ENCODE results near the gene LLCFC1.

The LLCFC1 gene

GRCh38 chr7:142919656-142920055 lies 19.6 kb upstream of the LLCFC1 start:
- Histone ChIP-seq H3K4me1 (ENCODE audit: insufficient read depth, insufficient read length) (no peaks in the 10 kb centered on the region), H3K36me3 (ENCODE audit: insufficient read depth, insufficient read length, low read length) (no peaks in the 10 kb centered on the region), H3K4me3 (ENCODE audit: insufficient read length, low read depth) (no peak overlapping the region), H3K27me3 (ENCODE audit: insufficient read depth, insufficient read length) (no peaks in the 10 kb centered on the region), H3K9ac (ENCODE audit: insufficient read length, low read depth) (no peak overlapping the region), H3K9me3 (ENCODE audit: insufficient read depth, low read length) (no peaks in the 10 kb centered on the region)
- no peak for TF ChIP-seq SUZ12 (IDR thresholded peaks at IDR 0.05; ENCODE audit: extremely low read depth, insufficient read depth, insufficient read length)
- no peak for TF ChIP-seq YY1 (IDR thresholded peaks at IDR 0.05; ENCODE audit: insufficient read depth, insufficient read length)
- no peak for TF ChIP-seq ZNF274 (IDR thresholded peaks at IDR 0.05; ENCODE audit: low read depth, low read length)
- DNase-seq (ENCODE audit: low read depth, low spot score), result no peak

GRCh38 chr7:142923391-142923790 lies 15.9 kb upstream of the LLCFC1 start:
- H3K36me3 ChIP-seq (ENCODE audit: insufficient read depth, insufficient read length, low read length), result no peaks in the 10 kb centered on the region
- H3K4me1 ChIP-seq (ENCODE audit: insufficient read depth, insufficient read length), result no peaks in the 10 kb centered on the region
- TF ChIP-seq ZNF274 (IDR thresholded peaks at IDR 0.05; ENCODE audit: low read depth, low read length) (no peak), SUZ12 (IDR thresholded peaks at IDR 0.05; ENCODE audit: extremely low read depth, insufficient read depth, insufficient read length) (no peak), YY1 (IDR thresholded peaks at IDR 0.05; ENCODE audit: insufficient read depth, insufficient read length) (no peak)
- H3K9me3 ChIP-seq (ENCODE audit: insufficient read depth, low read length), result no peaks in the 10 kb centered on the region
- no peak overlapping the region for H3K9ac ChIP-seq (ENCODE audit: insufficient read length, low read depth)
- H3K27me3 ChIP-seq (ENCODE audit: insufficient read depth, insufficient read length), result no peaks in the 10 kb centered on the region
- DNase-seq (ENCODE audit: low read depth, low spot score), result no peak
- H3K4me3 ChIP-seq (ENCODE audit: insufficient read length, low read depth), result no peak overlapping the region

DNA sequence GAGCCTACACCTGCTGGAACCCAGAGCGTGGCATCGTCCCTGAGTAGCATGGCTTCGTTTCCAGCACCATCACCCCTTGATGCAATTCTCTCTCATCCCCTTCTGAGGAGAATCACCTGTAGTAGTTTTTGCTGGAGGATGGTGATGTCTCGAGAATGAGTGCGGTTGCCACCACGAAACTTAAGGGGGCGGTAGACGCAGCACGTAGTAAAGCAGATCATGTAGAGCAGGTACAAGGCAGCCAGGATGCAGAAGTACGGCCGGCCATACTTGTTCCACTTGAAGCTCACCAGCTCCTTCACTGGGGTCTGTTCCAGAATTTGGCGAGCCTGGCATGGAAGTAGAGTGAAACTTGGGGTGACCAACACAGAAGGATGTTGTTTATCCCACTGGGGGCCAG lies 13.9 kb upstream of the LLCFC1 start:
- no peaks in the 10 kb centered on the region for H3K4me1 ChIP-seq (ENCODE audit: insufficient read depth, insufficient read length)
- H3K9me3 ChIP-seq (ENCODE audit: insufficient read depth, low read length), result no peaks in the 10 kb centered on the region
- H3K4me3 ChIP-seq (ENCODE audit: insufficient read length, low read depth), result no peak overlapping the region
- no peak for DNase-seq (ENCODE audit: low read depth, low spot score)
- no peak overlapping the region for H3K9ac ChIP-seq (ENCODE audit: insufficient read length, low read depth)
- no peaks in the 10 kb centered on the region for H3K36me3 ChIP-seq (ENCODE audit: insufficient read depth, insufficient read length, low read length)
- TF ChIP-seq ZNF274 (IDR thresholded peaks at IDR 0.05; ENCODE audit: low read depth, low read length) (no peak), SUZ12 (IDR thresholded peaks at IDR 0.05; ENCODE audit: extremely low read depth, insufficient read depth, insufficient read length) (no peak), YY1 (IDR thresholded peaks at IDR 0.05; ENCODE audit: insufficient read depth, insufficient read length) (no peak)
- no peaks in the 10 kb centered on the region for H3K27me3 ChIP-seq (ENCODE audit: insufficient read depth, insufficient read length)

DNA sequence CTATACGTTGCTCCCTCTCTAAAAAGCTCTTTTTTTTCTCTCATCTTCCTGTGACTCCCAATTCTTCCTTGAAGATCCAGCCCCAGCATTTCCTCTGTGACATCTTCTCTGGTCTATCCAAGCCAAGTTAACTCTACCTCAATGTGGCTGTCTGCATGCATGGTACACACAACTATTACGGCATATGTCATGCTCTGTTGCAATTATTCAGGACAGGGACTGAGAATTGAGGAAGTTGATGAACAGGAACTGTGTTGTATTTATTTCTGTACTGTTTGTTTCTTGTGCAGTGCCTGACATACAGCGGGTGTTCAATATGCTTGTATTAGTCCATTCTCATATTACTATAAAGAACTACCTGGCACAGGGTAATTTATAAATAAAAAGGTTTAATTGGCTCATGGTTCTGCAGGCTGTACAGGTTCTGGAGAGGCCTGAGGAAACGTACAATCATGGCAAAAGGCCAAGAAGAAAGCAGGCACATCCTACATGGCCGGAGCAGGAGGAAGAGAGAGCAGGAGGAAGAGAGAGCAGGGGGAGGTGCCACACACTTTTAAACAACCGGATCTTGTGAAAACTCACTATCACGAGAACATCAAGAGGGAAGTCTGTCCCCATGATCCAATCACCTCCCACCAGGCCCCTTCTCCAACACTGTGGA lies 12.1 kb upstream of the LLCFC1 start:
- no peak for DNase-seq (ENCODE audit: low read depth, low spot score)
- Histone ChIP-seq H3K4me3 (ENCODE audit: insufficient read length, low read depth) (no peak overlapping the region), H3K9ac (ENCODE audit: insufficient read length, low read depth) (no peak overlapping the region), H3K36me3 (ENCODE audit: insufficient read depth, insufficient read length, low read length) (no peaks in the 10 kb centered on the region), H3K4me1 (ENCODE audit: insufficient read depth, insufficient read length) (no peaks in the 10 kb centered on the region), H3K27me3 (ENCODE audit: insufficient read depth, insufficient read length) (no peaks in the 10 kb centered on the region), H3K9me3 (ENCODE audit: insufficient read depth, low read length) (no peaks in the 10 kb centered on the region)
- TF ChIP-seq ZNF274 (IDR thresholded peaks at IDR 0.05; ENCODE audit: low read depth, low read length) (no peak), YY1 (IDR thresholded peaks at IDR 0.05; ENCODE audit: insufficient read depth, insufficient read length) (no peak), SUZ12 (IDR thresholded peaks at IDR 0.05; ENCODE audit: extremely low read depth, insufficient read depth, insufficient read length) (no peak)

DNA sequence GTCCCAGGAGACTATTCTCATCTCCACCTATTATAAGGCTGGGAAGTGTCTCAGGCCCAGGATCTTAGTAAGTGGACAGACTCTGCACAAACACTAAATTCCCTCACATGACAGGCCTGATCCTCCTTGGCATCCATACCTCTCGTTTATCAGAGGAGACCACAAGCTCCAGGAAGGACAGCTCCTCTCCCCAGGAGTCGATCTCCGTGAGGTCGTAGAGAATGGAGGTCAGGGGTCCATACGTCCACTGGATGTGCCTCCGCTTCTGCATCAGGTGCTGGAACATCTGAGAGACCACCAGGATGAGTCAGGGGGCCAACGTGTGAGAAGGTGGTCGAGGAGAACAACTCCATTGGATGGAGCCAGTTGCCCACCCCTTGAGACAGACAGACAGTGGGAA lies 11.3 kb upstream of the LLCFC1 start:
- DNase-seq (ENCODE audit: low read depth, low spot score), result no peak
- TF ChIP-seq ZNF274 (IDR thresholded peaks at IDR 0.05; ENCODE audit: low read depth, low read length) (no peak), YY1 (IDR thresholded peaks at IDR 0.05; ENCODE audit: insufficient read depth, insufficient read length) (no peak), SUZ12 (IDR thresholded peaks at IDR 0.05; ENCODE audit: extremely low read depth, insufficient read depth, insufficient read length) (no peak)
- Histone ChIP-seq H3K9ac (ENCODE audit: insufficient read length, low read depth) (no peak overlapping the region), H3K4me3 (ENCODE audit: insufficient read length, low read depth) (no peak overlapping the region), H3K9me3 (ENCODE audit: insufficient read depth, low read length) (no peaks in the 10 kb centered on the region), H3K36me3 (ENCODE audit: insufficient read depth, insufficient read length, low read length) (no peaks in the 10 kb centered on the region), H3K27me3 (ENCODE audit: insufficient read depth, insufficient read length) (no peaks in the 10 kb centered on the region), H3K4me1 (ENCODE audit: insufficient read depth, insufficient read length) (no peaks in the 10 kb centered on the region)

DNA sequence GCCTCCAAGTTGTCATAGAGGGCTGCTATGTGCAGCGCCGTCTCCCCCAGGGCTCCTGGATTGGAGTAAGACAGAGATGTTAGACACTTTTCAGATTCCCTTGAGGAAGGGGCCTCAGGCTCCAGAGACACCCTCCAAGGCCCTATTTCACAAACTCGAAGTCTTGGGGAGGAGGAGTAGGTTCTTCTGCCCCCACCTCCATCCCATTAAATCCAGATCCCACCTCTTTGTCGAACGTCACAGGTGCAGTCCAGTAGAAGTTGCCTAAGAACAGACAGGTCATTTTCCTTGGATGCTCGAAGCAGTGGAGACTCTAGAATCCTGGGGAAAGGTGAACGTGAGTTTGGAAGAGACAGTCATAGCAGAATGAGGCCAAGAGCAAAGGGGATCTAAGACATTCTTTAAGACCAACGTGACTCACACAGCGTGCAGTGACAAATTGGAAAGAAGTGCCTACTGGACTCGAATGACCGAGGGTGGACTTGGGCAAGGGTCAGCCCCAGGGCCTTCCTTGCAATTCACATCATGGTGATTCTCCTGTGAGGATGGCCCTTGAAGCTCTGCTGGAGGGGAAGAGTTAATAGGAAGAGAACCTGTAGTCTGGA lies 9.1 kb upstream of the LLCFC1 start:
- TF ChIP-seq ZNF274 (IDR thresholded peaks at IDR 0.05; ENCODE audit: low read depth, low read length) (no peak), YY1 (IDR thresholded peaks at IDR 0.05; ENCODE audit: insufficient read depth, insufficient read length) (no peak), SUZ12 (IDR thresholded peaks at IDR 0.05; ENCODE audit: extremely low read depth, insufficient read depth, insufficient read length) (no peak)
- Histone ChIP-seq H3K36me3 (ENCODE audit: insufficient read depth, insufficient read length, low read length) (no peaks in the 10 kb centered on the region), H3K9ac (ENCODE audit: insufficient read length, low read depth) (no peak overlapping the region), H3K27me3 (ENCODE audit: insufficient read depth, insufficient read length) (no peaks in the 10 kb centered on the region), H3K9me3 (ENCODE audit: insufficient read depth, low read length) (no peaks in the 10 kb centered on the region), H3K4me3 (ENCODE audit: insufficient read length, low read depth) (no peak overlapping the region), H3K4me1 (ENCODE audit: insufficient read depth, insufficient read length) (no peaks in the 10 kb centered on the region)
- DNase-seq (ENCODE audit: low read depth, low spot score), result no peak

DNA sequence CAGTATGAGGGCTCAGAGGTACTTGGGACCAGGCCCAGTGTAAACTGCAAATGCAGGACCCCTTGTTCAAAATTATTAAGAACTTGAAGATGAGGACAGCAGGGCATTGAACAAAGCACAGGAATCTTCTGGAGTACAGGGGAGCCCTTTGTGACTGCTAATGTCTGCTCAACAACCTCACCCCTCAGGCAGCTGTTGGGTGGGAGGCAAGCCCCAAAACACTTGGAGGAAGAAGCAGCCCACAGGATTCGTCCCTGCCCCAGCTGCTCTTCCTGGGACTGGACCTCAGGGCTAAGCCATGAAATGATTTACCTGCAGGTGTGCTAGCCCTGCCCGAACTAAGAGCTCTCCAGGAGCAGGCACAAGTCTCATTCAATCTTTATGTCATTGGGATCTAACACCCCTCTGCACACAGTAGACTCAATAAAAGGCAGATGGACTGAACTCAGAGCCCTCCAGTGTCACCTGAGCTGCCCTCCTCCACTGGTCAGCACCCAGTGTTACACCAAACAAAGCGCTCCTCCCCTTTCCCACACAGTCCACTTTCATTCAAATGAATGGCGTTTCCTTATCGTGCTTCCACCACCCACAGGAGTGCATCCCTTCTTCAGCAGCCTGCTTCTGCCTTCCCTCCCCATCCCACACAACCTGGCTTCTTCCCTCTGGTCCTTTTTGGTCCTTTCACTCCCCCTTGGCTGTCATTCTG lies 6.7 kb upstream of the LLCFC1 start:
- H3K4me1 ChIP-seq (ENCODE audit: insufficient read depth, insufficient read length), result no peaks in the 10 kb centered on the region
- no peaks in the 10 kb centered on the region for H3K9me3 ChIP-seq (ENCODE audit: insufficient read depth, low read length)
- H3K27me3 ChIP-seq (ENCODE audit: insufficient read depth, insufficient read length), result no peaks in the 10 kb centered on the region
- TF ChIP-seq ZNF274 (IDR thresholded peaks at IDR 0.05; ENCODE audit: low read depth, low read length) (no peak), YY1 (IDR thresholded peaks at IDR 0.05; ENCODE audit: insufficient read depth, insufficient read length) (no peak), SUZ12 (IDR thresholded peaks at IDR 0.05; ENCODE audit: extremely low read depth, insufficient read depth, insufficient read length) (no peak)
- no peak for DNase-seq (ENCODE audit: low read depth, low spot score)
- no peak overlapping the region for H3K9ac ChIP-seq (ENCODE audit: insufficient read length, low read depth)
- no peaks in the 10 kb centered on the region for H3K36me3 ChIP-seq (ENCODE audit: insufficient read depth, insufficient read length, low read length)
- H3K4me3 ChIP-seq (ENCODE audit: insufficient read length, low read depth), result no peak overlapping the region
